AG09319 (cell line): Measurements from ENCODE around the gene SWSAP1.
A peak's percentile ranks its signal among the peaks of the same experiment; 100 is the strongest.
"Not testable (repeated sequence)": the region's sequence is repeated elsewhere in the genome, so short reads cannot be mapped to it uniquely, and the experiment has no call there.

Experiments
- DNase-seq: peaks from one replicate; pipeline ENCODE4 v3.0.0-alpha.2; 2010; ENCODE audit warnings: low read depth; ENCODE audit errors: extremely low read depth
- TF ChIP-seq, protein P1 (sequence below): IDR thresholded peaks from 2 replicates; pipeline ENCODE4 v1.5.1; 2011; ENCODE audit warnings: low read depth, mild to moderate bottlenecking, inconsistent platforms, low read length, moderate library complexity

Gene SWSAP1

DNA sequence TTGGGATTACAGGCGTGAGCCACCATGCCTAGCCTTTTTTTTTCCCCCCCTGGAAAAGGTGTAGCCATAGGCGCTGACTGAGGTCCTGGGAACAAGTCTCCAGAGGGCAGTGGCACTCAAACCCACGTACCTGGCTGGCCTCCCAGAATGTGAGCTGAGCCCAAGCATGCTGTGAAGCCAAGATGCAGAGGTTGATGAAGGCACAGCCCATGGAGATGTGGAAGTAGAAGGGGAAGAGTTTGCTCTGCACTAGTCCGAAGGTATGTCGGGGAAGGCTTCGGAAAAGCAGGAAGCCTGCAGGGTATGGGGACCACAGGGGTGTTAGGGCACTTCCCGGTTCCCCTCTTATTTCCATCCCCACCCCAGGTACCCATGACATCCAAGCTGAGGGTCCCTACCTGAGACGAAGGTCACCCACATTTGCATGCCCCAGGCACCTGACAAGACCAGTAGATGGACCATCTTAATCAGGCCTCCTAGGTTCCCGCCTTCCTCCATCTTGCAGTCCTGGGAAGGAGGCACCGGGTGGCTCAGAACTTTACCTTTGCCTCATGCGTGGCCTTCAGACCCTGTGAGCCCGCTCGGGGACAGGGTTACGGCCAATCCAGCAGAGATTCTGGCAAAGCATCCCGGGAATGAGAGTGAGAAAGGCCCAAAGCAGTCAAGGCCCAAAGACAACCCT, 29.2 kb upstream of the SWSAP1 start:
- no peak for DNase-seq
- TF ChIP-seq, protein P1, sequence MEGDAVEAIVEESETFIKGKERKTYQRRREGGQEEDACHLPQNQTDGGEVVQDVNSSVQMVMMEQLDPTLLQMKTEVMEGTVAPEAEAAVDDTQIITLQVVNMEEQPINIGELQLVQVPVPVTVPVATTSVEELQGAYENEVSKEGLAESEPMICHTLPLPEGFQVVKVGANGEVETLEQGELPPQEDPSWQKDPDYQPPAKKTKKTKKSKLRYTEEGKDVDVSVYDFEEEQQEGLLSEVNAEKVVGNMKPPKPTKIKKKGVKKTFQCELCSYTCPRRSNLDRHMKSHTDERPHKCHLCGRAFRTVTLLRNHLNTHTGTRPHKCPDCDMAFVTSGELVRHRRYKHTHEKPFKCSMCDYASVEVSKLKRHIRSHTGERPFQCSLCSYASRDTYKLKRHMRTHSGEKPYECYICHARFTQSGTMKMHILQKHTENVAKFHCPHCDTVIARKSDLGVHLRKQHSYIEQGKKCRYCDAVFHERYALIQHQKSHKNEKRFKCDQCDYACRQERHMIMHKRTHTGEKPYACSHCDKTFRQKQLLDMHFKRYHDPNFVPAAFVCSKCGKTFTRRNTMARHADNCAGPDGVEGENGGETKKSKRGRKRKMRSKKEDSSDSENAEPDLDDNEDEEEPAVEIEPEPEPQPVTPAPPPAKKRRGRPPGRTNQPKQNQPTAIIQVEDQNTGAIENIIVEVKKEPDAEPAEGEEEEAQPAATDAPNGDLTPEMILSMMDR: no peak

DNA sequence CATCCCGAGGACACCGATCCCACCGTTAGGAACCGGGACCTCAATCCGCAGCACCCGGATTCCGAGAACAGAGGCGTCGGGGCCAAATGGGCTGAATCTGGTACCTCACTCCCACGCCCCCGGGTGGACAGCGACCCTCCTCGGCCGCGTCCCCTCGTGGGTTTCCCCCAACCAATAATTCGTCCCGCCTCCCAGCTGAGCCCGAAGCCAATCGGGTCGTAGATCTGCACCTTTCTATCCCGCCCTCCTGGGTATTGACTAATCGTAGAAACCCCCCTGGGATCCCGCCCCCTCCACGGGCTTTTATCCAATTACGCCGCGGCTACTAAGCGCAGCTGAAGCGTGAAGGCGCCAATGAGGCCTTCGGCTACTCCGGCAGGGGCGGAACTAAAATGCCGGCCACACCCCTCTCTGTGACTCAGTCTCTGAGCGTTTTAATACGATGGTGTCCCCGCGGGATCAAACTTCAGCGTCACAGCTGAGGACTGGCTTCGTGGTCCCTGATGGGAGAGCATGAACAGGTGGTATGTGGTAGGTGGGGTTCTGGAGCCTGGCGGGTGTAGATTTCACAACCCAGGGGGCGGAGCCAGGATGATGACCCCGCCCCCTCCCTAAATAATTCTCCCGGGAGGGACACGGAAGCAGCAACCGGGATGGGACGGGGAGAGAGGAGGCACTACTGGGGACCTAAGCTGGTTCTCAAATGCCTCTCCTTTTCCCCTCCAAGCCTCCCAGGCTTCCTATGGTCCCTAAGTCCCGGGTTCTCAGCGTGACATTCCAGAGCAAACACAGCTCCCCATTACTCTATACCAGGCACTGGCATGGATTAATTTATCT, 28.1 kb upstream of the SWSAP1 start, which contains the start of the genes CCDC159 and TMEM205:
Gene CCDC159, plus strand, starts transcription at position 416 of the 837 bp plus-strand sequence. Its CDS starts 88 bp downstream, at position 504.
Gene TMEM205, minus strand, starts transcription at position 165 of the 837 bp plus-strand sequence. CDS start 649 bp downstream, outside the sequence.
- DNase-seq: peak; percentile 96
- TF ChIP-seq, protein P1: no peak; the same call in 1 of the 2 replicates

DNA sequence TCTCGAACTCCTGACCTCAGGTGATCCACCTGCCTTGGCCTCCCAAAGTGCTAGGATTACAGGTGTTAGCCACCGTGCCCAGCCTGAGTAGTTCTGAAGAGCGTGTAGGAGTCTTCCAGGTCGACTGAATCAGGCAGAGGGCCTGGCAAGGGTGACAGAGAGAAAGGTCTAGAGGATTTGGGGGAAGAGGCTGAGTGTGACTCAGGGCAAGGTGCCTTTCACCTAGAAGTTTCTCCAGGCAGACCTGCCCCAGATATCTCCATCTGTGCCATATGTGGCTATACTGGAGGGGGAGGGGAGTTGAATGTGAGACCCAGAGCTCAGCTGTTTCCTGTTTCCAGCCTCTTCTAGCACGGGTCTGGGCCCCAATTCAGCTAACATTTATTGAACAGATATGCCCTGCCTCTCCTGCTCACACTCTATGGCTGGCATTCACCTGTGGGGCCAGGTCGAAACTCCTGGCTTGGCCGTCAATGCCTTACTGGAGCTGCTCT, 26.9 kb upstream of the SWSAP1 start:
- TF ChIP-seq, protein P1: no peak
- no peak for DNase-seq

DNA sequence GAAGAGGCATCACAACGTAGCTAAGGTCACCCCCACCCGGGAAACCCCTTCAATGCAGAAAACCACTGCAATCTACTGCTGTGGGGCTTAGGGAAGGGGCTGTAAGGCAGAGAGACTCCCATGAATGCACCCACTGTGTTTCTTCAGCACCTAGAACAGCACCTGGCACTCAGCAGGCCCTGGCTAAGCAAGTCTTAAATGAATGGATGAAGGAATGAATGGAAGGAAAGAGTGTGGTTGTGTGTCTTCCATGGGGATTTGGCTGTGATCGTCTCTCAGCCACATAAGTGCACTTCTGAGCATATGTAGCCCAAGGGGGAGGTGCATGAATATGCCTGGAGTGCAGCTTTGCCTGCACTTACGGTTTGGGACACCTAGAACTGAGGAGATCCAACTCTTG, 25.3 kb upstream of the SWSAP1 start:
- DNase-seq: no peak
- TF ChIP-seq, protein P1: no peak

DNA sequence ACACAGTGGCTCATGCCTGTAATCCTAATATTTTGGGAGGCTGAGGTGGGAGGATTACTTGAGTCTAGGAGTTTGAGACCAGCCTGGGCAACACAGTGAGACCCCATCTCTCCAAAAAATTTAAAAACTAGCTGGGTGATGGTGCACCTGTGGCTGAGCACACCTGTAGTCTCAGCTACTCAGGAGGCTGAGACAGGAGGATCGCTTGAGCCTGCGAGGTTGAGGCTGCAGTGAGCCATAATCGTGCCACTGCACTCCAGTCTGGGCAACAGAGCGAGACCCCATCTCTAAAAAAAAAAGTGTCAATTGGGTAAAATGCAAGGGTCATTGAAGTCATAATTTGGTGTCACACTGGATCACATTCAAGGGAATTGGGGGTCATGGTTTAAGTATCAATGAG, 20.4 kb upstream of the SWSAP1 start:
- DNase-seq: not testable (repeated sequence)

DNA sequence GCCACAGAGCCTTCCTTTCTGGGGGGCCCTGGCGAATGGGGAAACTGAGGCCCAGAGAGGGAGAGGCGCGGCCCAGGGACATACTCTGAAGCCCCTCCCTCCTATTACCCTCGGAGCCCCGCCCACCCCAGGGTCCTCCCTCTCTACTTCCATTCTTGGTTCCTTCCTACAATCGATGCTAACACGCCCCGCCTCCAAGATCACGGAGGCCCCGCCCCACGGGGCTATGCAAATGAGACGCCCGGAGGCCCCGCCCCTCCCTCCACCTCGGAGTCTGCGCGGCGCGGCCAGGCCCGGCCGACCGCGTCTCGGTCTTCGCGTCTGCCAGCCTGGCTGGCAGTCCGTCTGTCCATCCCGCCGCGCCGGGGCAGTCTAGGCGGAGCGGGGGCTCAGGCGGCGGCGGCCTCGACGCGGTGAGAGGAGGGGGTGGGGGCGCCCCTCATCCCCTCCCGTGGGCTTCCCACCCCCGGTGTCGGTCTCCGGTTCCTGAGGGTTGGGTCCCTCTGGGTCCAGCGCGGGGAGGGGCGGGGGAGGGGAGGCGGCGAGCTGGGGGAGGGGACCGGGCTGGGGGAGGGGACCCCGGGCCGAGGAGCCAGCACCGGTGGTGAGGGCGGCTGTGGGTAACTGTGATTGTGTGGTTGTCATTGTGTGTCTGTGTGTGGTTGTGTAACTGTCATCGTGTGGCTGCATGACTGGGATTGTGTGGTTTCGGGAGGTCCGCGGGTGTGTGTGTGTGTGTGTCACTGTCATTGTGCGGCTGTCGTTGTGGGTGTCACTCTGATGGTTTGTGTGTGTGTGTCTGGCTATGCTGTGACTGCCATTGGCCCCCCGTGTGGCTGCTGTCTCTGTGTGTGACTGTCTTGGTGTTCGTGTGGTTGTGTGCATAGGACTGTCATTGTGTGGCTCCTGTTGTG, 19.0 kb upstream of the SWSAP1 start, which contains the start of gene PLPPR2:
Gene PLPPR2, plus strand, starts transcription at position 273 of the 914 bp plus-strand sequence. CDS start 2,242 bp downstream, outside the sequence.
- TF ChIP-seq, protein P1: no peak
- DNase-seq: peak; percentile 63

DNA sequence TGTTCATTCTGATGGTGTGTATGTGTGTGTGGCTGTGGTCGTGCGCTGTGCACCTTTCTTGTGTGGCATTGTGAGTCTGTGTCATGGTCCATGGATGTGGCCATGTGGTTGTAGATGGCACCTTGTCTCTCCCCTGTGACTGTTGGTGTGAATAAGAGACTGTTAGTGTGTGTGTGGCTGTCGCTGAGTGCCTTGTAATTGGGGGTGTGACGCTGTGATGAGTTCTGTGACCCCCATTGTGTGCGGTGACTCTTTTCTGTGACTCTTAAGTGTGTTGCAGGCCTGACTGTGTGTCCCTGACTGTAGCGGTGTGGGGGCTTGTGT, 18.4 kb upstream of the SWSAP1 start:
- DNase-seq: no peak
- TF ChIP-seq, protein P1: no peak
